A673 (cell line): Measurements from ENCODE around the gene IL17REL. TPM values are rescaled to one million over a fixed set of nuclear protein-coding genes. Genes with fewer than 3 reads are reported as not detected.

Experiments used
- BruUV-seq: library from RNA; stranded (reverse); fragments of 400-500 nt; replicated peaks from 2 replicates; lab custom pipeline; 2021; lab: Mats Ljungman, UMichigan
- CTCF ChIA-PET: fragments of 300-600 bp; sonication (Branson Sonifier 250); formaldehyde crosslinking; loops from one replicate; lab custom pipeline; 2022; ENCODE audit warnings: antibody characterized with exemption; lab: Charles Lee
- POLR2A ChIA-PET: fragments of 300-600 bp; sonication (Branson Sonifier 250); formaldehyde crosslinking; loops from one replicate; lab custom pipeline; 2022; ENCODE audit warnings: antibody characterized with exemption; ENCODE audit not compliant: low non-redundant PET; lab: Charles Lee
- DNase-seq: peaks from one replicate; pipeline ENCODE4 v3.0.0-alpha.2; 2015; ENCODE audit warnings: low spot score
- H3K27ac ChIP-seq: fragments of 200-600 bp; sonication (generic); 2 replicates; pipeline ENCODE4 v1.5.1; 2016; ENCODE audit warnings: mixed run types, low read depth, mild to moderate bottlenecking, mixed read lengths, antibody characterized with exemption, low read length; ENCODE audit not compliant: poor library complexity, severe bottlenecking
- H3K27me3 ChIP-seq: fragments of 200-600 bp; sonication (generic); replicated peaks from 2 replicates; pipeline ENCODE4 v1.6.1; 2017; ENCODE audit warnings: mixed run types, low read depth, mild to moderate bottlenecking, mixed read lengths, antibody characterized with exemption, low read length; ENCODE audit not compliant: insufficient read depth, poor library complexity
- H3K36me3 ChIP-seq: fragments of 200-600 bp; sonication (generic); 2 replicates; pipeline ENCODE4 v1.6.1; 2016; ENCODE audit warnings: mixed run types, mild to moderate bottlenecking, mixed read lengths, antibody characterized with exemption, low read length; ENCODE audit not compliant: insufficient read depth, poor library complexity, severe bottlenecking
- H3K4me1 ChIP-seq: fragments of 200-600 bp; sonication (generic); 2 replicates; pipeline ENCODE4 v1.6.1; 2017; ENCODE audit warnings: mixed run types, mild to moderate bottlenecking, mixed read lengths, antibody characterized with exemption, low read length; ENCODE audit not compliant: insufficient read depth, poor library complexity, severe bottlenecking
- H3K4me3 ChIP-seq: fragments of 200-600 bp; sonication (generic); 2 replicates; pipeline ENCODE4 v1.5.1; 2016; ENCODE audit warnings: low read depth, mixed run types, mild to moderate bottlenecking, mixed read lengths, low read length; ENCODE audit not compliant: poor library complexity, severe bottlenecking
- H3K9me3 ChIP-seq: fragments of 200-600 bp; sonication (generic); 2 replicates; pipeline ENCODE4 v1.6.1; 2016; ENCODE audit warnings: mixed run types, low read depth, mild to moderate bottlenecking, mixed read lengths, antibody characterized with exemption, low read length; ENCODE audit not compliant: poor library complexity, severe bottlenecking
- EZH2 ChIP-seq: fragments of 200-600 bp; sonication (generic); IDR thresholded peaks from 2 replicates; pipeline ENCODE4 v1.6.1; 2017; ENCODE audit warnings: borderline replicate concordance, low read depth, mild to moderate bottlenecking, mixed read lengths, antibody characterized with exemption, low read length; ENCODE audit not compliant: poor library complexity, severe bottlenecking
- intact Hi-C: fragments of 100-400 bp; cut with micrococcal nuclease; formaldehyde crosslinking; loops from one replicate; pipeline ENCODE4 v1.10.0; 2022; ENCODE audit not compliant: unreplicated experiment
- total RNA-seq: library from RNA; stranded (reverse); gene quantifications from 2 replicates; pipeline ENCODE4 v1.2.3, GENCODE V29; 2021
- TF ChIP-seq, protein P1 (sequence below): fragments of 300-800, 200-600 bp; sonication (generic); conservative IDR thresholded peaks from 2 replicates; pipeline ENCODE4 v1.5.1; 2017; ENCODE audit warnings: low read depth, mild to moderate bottlenecking, antibody characterized with exemption, low read length, moderate library complexity, mixed read lengths

IL17REL gene
- total RNA-seq, 1 experiment from 2014 or later = not detected

GRCh38 chr22:50039669-50040443 is 27.3 kb upstream of the IL17REL start:
- H3K36me3 ChIP-seq = no peaks in the 10 kb centered on the region
- H3K4me1 ChIP-seq = no peaks in the 10 kb centered on the region
- POLR2A ChIA-PET = no interaction called here
- intact Hi-C loops = no loop called here
- no peaks in the 10 kb centered on the region for H3K9me3 ChIP-seq
- CTCF ChIA-PET = no interaction called here
- no peak overlapping the region for H3K4me3 ChIP-seq
- H3K27ac ChIP-seq = no peak overlapping the region
- TF ChIP-seq, protein P1, sequence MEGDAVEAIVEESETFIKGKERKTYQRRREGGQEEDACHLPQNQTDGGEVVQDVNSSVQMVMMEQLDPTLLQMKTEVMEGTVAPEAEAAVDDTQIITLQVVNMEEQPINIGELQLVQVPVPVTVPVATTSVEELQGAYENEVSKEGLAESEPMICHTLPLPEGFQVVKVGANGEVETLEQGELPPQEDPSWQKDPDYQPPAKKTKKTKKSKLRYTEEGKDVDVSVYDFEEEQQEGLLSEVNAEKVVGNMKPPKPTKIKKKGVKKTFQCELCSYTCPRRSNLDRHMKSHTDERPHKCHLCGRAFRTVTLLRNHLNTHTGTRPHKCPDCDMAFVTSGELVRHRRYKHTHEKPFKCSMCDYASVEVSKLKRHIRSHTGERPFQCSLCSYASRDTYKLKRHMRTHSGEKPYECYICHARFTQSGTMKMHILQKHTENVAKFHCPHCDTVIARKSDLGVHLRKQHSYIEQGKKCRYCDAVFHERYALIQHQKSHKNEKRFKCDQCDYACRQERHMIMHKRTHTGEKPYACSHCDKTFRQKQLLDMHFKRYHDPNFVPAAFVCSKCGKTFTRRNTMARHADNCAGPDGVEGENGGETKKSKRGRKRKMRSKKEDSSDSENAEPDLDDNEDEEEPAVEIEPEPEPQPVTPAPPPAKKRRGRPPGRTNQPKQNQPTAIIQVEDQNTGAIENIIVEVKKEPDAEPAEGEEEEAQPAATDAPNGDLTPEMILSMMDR = no peak
- TF ChIP-seq EZH2 = no peak
- no peaks in the 10 kb centered on the region for H3K27me3 ChIP-seq
- DNase-seq = no peak
- BruUV-seq = no TSS peak

- Histone ChIP-seq H3K36me3 (no peaks in the 10 kb centered on the region), H3K27ac (no peak overlapping the region), H3K4me1 (no peaks in the 10 kb centered on the region), H3K27me3 (no peaks in the 10 kb centered on the region), H3K9me3 (no peaks in the 10 kb centered on the region), H3K4me3 (no peak overlapping the region)
- intact Hi-C loops = no loop called here
- no peak for DNase-seq
- POLR2A ChIA-PET = no interaction called here
- BruUV-seq = no TSS peak
- TF ChIP-seq, protein P1 = no peak
- no peak for TF ChIP-seq EZH2
- CTCF ChIA-PET = no interaction called here
Measured at GRCh38 chr22:50035976-50036724, 23.6 kb upstream of the IL17REL start.

- no peak overlapping the region for H3K27ac ChIP-seq
- no peaks in the 10 kb centered on the region for H3K36me3 ChIP-seq
- intact Hi-C loops = no loop called here
- BruUV-seq = no TSS peak
- H3K27me3 ChIP-seq = no peaks in the 10 kb centered on the region
- H3K4me1 ChIP-seq = no peaks in the 10 kb centered on the region
- TF ChIP-seq, protein P1 = no peak
- no peak for TF ChIP-seq EZH2
- CTCF ChIA-PET = no interaction called here
- H3K4me3 ChIP-seq = no peak overlapping the region
- DNase-seq = no peak
- H3K9me3 ChIP-seq = no peaks in the 10 kb centered on the region
- POLR2A ChIA-PET = no interaction called here
Measured at GRCh38 chr22:50035131-50035881, 22.7 kb upstream of the IL17REL start.
